GM21576 (cell line): Measurements from ENCODE around the gene SMC2.

Experiments used
- ATAC-seq: cut with Tn5 transposase; IDR thresholded peaks from one replicate; pipeline ENCODE4 v1.9.1; 2021; ENCODE audit warnings: mild to moderate bottlenecking, moderate library complexity; ENCODE audit not compliant: unreplicated experiment

Gene SMC2

GRCh38 chr9:104093647-104094533, at the start of gene SMC2:
TSS of gene SMC2 (plus strand) at chr9:104094309. CDS start at chr9:104095385, 1,076 bp downstream.
- ATAC-seq, result peak; percentile 88

- ATAC-seq, result no peak
Observed at GRCh38 chr9:104068546-104068945, 25.6 kb upstream of the SMC2 start.

- ATAC-seq, result no peak
Observed at GRCh38 chr9:104069288-104069687, 24.8 kb upstream of the SMC2 start.

- no peak for ATAC-seq
Observed at GRCh38 chr9:104071589-104071988, 22.5 kb upstream of the SMC2 start.

GRCh38 chr9:104073098-104073769, 20.9 kb upstream of the SMC2 start:
- no peak for ATAC-seq

- no peak for ATAC-seq
Observed at GRCh38 chr9:104073770-104074133, 20.4 kb upstream of the SMC2 start.

- no peak for ATAC-seq
Observed at GRCh38 chr9:104074876-104075275, 19.2 kb upstream of the SMC2 start.

GRCh38 chr9:104075801-104076753, 18.0 kb upstream of the SMC2 start:
- no peak for ATAC-seq

GRCh38 chr9:104078596-104078995, 15.5 kb upstream of the SMC2 start:
- ATAC-seq, result no peak

GRCh38 chr9:104080983-104081382, 13.1 kb upstream of the SMC2 start:
- ATAC-seq, result no peak

GRCh38 chr9:104082168-104082567, 11.9 kb upstream of the SMC2 start:
- ATAC-seq, result no peak

- no peak for ATAC-seq
Observed at GRCh38 chr9:104085525-104085924, 8.6 kb upstream of the SMC2 start.

- no peak for ATAC-seq
Observed at GRCh38 chr9:104087894-104088293, 6.2 kb upstream of the SMC2 start.

- ATAC-seq, result no peak
Observed at GRCh38 chr9:104088416-104088815, 5.7 kb upstream of the SMC2 start.

- ATAC-seq, result no peak
Observed at GRCh38 chr9:104090578-104090977, 3.5 kb upstream of the SMC2 start.

GRCh38 chr9:104091116-104091515, 3.0 kb upstream of the SMC2 start:
- no peak for ATAC-seq

GRCh38 chr9:104091708-104092107, 2.4 kb upstream of the SMC2 start:
- peak; percentile 26 for ATAC-seq

GRCh38 chr9:104092192-104092591, 1.9 kb upstream of the SMC2 start:
- no peak for ATAC-seq

- ATAC-seq, result no peak
Observed at GRCh38 chr9:104092875-104093600, 1.1 kb upstream of the SMC2 start.

GRCh38 chr9:104094534-104095015, 466 bp downstream of the SMC2 start:
- peak; percentile 6 for ATAC-seq
